Gastrocnemius medialis (tissue), 4 donors: Measurements from ENCODE around the gene PPP1R16B. TPM values are rescaled to one million over a fixed set of nuclear protein-coding genes. Genes with fewer than 3 reads are reported as not detected.

ENCODE experiments used
- ATAC-seq, 2 donors: fragments of 150-250 bp; one replicate each; pipeline ENCODE4 v1.9.1; 2016
- DNase-seq, 2 donors: peaks; one replicate each; pipeline ENCODE4 v3.0.0-alpha.2; 2019
- H3K27ac ChIP-seq, 4 donors: fragments of 200-600 bp; sonication (generic); 1 replicate in 1 of 4; 2 replicates in 3 of 4; pipeline ENCODE4 v1.5.1; 2016 to 2018; ENCODE audit warnings: mild to moderate bottlenecking in 2 of 4, moderate library complexity in 1 of 4
- H3K27me3 ChIP-seq, 3 donors: fragments of 200-600 bp; sonication (generic) in 2 of 3; 1 replicate in 1 of 3; 2 replicates in 2 of 3; pipeline versions ENCODE4 v1.5.1 to v1.6.0; 2016 to 2019; ENCODE audit warnings: mild to moderate bottlenecking in 1 of 3, moderate library complexity in 1 of 3
- H3K36me3 ChIP-seq, 2 donors: fragments of 200-600 bp; sonication (generic) in 1 of 2; one replicate each; pipeline ENCODE4 v1.5.1; 2017 to 2018
- H3K4me1 ChIP-seq, 2 donors: fragments of 200-600 bp; sonication (generic) in 1 of 2; one replicate each; pipeline ENCODE4 v1.5.1; 2016 to 2017; ENCODE audit warnings: mild to moderate bottlenecking in 2 of 2
- H3K4me3 ChIP-seq, 4 donors: fragments of 200-600 bp; sonication (generic) in 3 of 4; 1 replicate in 1 of 4; 2 replicates in 3 of 4; pipeline ENCODE4 v1.5.1; 2016 to 2019; ENCODE audit warnings: mild to moderate bottlenecking in 2 of 4
- H3K9me3 ChIP-seq, 3 donors: fragments of 200-600 bp; sonication (generic) in 2 of 3; 1 replicate in 1 of 3; 2 replicates in 2 of 3; pipeline ENCODE4 v1.5.1; 2016 to 2019
- CTCF ChIP-seq, 5 experiments: fragments of 450-650 bp in 3 of 5; fragments of 200-600 bp in 2 of 5; sonication (generic) in 2 of 5; IDR thresholded peaks in 4 of 5; conservative IDR thresholded peaks in 1 of 5; 1 replicate in 4 of 5; 2 replicates in 1 of 5; pipeline ENCODE4 v1.5.1; 2016 to 2019; ENCODE audit warnings: antibody characterized with exemption in 5 of 5, mild to moderate bottlenecking in 3 of 5, moderate library complexity in 3 of 5
- POLR2A ChIP-seq, 2 donors: fragments of 450-650 bp; IDR thresholded peaks; one replicate each; pipeline ENCODE4 v1.6.1; 2017; ENCODE audit warnings: antibody characterized with exemption in 2 of 2, mild to moderate bottlenecking in 2 of 2, moderate library complexity in 2 of 2
- in situ Hi-C, 4 donors: fragments of 200-750 bp; cut with MboI; loops; one replicate each; pipeline versions ENCODE4 v1.15.0 to v1.8.0; 2017; ENCODE audit warnings: low sequenced_read_pairs in 4 of 4
- intact Hi-C: fragments of 100-400 bp; cut with DNase I; formaldehyde crosslinking; loops from one replicate; pipeline ENCODE4 v1.15.1; 2023; ENCODE audit warnings: low total_unique reads
- total RNA-seq, 4 donors: library from RNA; depleted of rRNA; stranded (reverse); fragments of >200 nt; gene quantifications; one replicate each; pipeline versions ENCODE4 v1.1.0 to v1.2.3, GENCODE V29; 2016

Gene PPP1R16B
- total RNA-seq, 4 donors from 2014 or later: 0.16 to 2.4 (median 0.59) TPM

- ATAC-seq (no peak), DNase-seq (no peak)
- Histone ChIP-seq H3K27me3 (no peaks in the 10 kb centered on the region), H3K27ac (no peak overlapping the region), H3K4me3 (no peak overlapping the region), H3K36me3 (peaks cover 10 to 76% of the 10 kb centered on the region in 2 donors), H3K4me1 (no peaks in the 10 kb centered on the region), H3K9me3 (no peaks in the 10 kb centered on the region)
- in situ Hi-C loops (no loop called here), intact Hi-C loops (no loop called here)
- TF ChIP-seq CTCF (IDR thresholded peaks at IDR 0.05 in 4 of 5, conservative IDR thresholded peaks at IDR 0.05 in 1 of 5): no peak
- TF ChIP-seq POLR2A (IDR thresholded peaks at IDR 0.05): no peak
These were observed 35.9 kb upstream of the PPP1R16B start for GRCh38 chr20:38769376-38770295.

- peaks cover 10 to 78% of the 10 kb centered on the region in 2 donors for H3K36me3 ChIP-seq
- H3K4me3 ChIP-seq: no peak overlapping the region
- TF ChIP-seq CTCF (IDR thresholded peaks at IDR 0.05 in 4 of 5, conservative IDR thresholded peaks at IDR 0.05 in 1 of 5) (no peak), POLR2A (IDR thresholded peaks at IDR 0.05) (no peak)
- DNase-seq (no peak), ATAC-seq (no peak)
- no peak overlapping the region for H3K27ac ChIP-seq
- intact Hi-C loops (no loop called here), in situ Hi-C loops (no loop called here)
- no peaks in the 10 kb centered on the region for H3K27me3 ChIP-seq
- no peaks in the 10 kb centered on the region for H3K4me1 ChIP-seq
- no peaks in the 10 kb centered on the region for H3K9me3 ChIP-seq
These were observed 35.0 kb upstream of the PPP1R16B start for GRCh38 chr20:38770546-38770945.

GRCh38 chr20:38770970-38771369 lies 34.5 kb upstream of the PPP1R16B start:
- Histone ChIP-seq H3K27me3 (no peaks in the 10 kb centered on the region), H3K4me3 (no peak overlapping the region), H3K36me3 (peaks cover 10 to 73% of the 10 kb centered on the region in 2 donors), H3K27ac (no peak overlapping the region), H3K9me3 (no peaks in the 10 kb centered on the region), H3K4me1 (no peaks in the 10 kb centered on the region)
- intact Hi-C loops: no loop called here
- ATAC-seq (no peak), DNase-seq (no peak)
- TF ChIP-seq POLR2A (IDR thresholded peaks at IDR 0.05) (no peak), CTCF (IDR thresholded peaks at IDR 0.05 in 4 of 5, conservative IDR thresholded peaks at IDR 0.05 in 1 of 5) (no peak)
- in situ Hi-C loops: no loop called here

- H3K4me1 ChIP-seq: no peaks in the 10 kb centered on the region
- H3K27me3 ChIP-seq: no peaks in the 10 kb centered on the region
- no peak for ATAC-seq
- H3K4me3 ChIP-seq: no peak overlapping the region
- no peaks in the 10 kb centered on the region for H3K9me3 ChIP-seq
- no peak for DNase-seq
- TF ChIP-seq CTCF (IDR thresholded peaks at IDR 0.05 in 4 of 5, conservative IDR thresholded peaks at IDR 0.05 in 1 of 5) (no peak), POLR2A (IDR thresholded peaks at IDR 0.05) (no peak)
- no peak overlapping the region for H3K27ac ChIP-seq
- intact Hi-C loops: no loop called here
- in situ Hi-C loops: no loop called here
- peaks cover 10 to 68% of the 10 kb centered on the region in 2 donors for H3K36me3 ChIP-seq
These were observed 33.9 kb upstream of the PPP1R16B start for GRCh38 chr20:38771621-38772020.
